A549 (cell line): Measurements from ENCODE around the gene TXNRD2. TPM values are rescaled to one million over a fixed set of nuclear protein-coding genes. Genes with fewer than 3 reads are reported as not detected.

Source experiments
- ATAC-seq, 2 experiments: fragments of 200-7000 bp in 1 of 2; fragments of >200 bp in 1 of 2; cut with Nextera tagmentation in 1 of 2; cut with Tn5 transposase in 1 of 2; 3 replicates each; pipeline versions ENCODE4 v1.8.0 to v1.9.1; 2018 to 2020; ENCODE audit warnings: mild to moderate bottlenecking in 1 of 2, moderate library complexity in 1 of 2
- CTCF ChIA-PET: fragments of 300-600 bp; sonication (Branson Sonifier 250); formaldehyde crosslinking; extraction: SDS; loops from one replicate; lab custom pipeline; 2021; ENCODE audit warnings: antibody characterized with exemption, inconsistent platforms; lab: Yijun Ruan, JAX
- POLR2A ChIA-PET: fragments of 350-600 bp; formaldehyde crosslinking; extraction: SDS; loops from one replicate; lab custom pipeline; 2021; ENCODE audit warnings: antibody characterized with exemption, inconsistent platforms; lab: Yijun Ruan, JAX
- DNase-seq, 2 experiments: peaks; one replicate each; pipeline versions ENCODE4 v3.0.0 to v3.0.0-alpha.2; 2011 to 2016; ENCODE audit warnings: low read depth in 1 of 2, low spot score in 1 of 2
- FAIRE-seq: peaks from 2 replicates; lab custom pipeline; 2011; peaks lifted over from hg19 to GRCh38; lab: Jason Lieb, UNC
- H3K27ac ChIP-seq, 2 experiments: fragments of >200 bp; sonication (Bioruptor Twin); formaldehyde crosslinking; 3 replicates each; pipeline ENCODE4 v1.5.1; 2016 to 2017
- H3K4me1 ChIP-seq: fragments of >200 bp; sonication (Bioruptor Twin); formaldehyde crosslinking; 3 replicates; pipeline ENCODE4 v1.6.1; 2016
- H3K4me2 ChIP-seq: fragments of >200 bp; sonication (Bioruptor Twin); formaldehyde crosslinking; 3 replicates; pipeline ENCODE4 v1.6.1; 2016
- H3K4me3 ChIP-seq: fragments of >200 bp; sonication (Bioruptor Twin); formaldehyde crosslinking; 3 replicates; pipeline ENCODE4 v1.5.1; 2016
- H3K9me3 ChIP-seq: fragments of >200 bp; sonication (Bioruptor Twin); formaldehyde crosslinking; 3 replicates; pipeline ENCODE4 v1.6.1; 2016
- CBX8 ChIP-seq: fragments of 200-600 bp; sonication (generic); IDR thresholded peaks from 2 replicates; pipeline ENCODE4 v1.6.1; 2016
- EHF ChIP-seq: fragments of 250-450 bp; sonication (Bioruptor Pico); IDR thresholded peaks from 2 replicates; pipeline ENCODE4 v1.5.0; 2020; ENCODE audit warnings: mild to moderate bottlenecking
- EHMT2 ChIP-seq: fragments of 200-600 bp; sonication (generic); IDR thresholded peaks from 2 replicates; pipeline ENCODE4 v1.6.1; 2016; ENCODE audit warnings: antibody characterized with exemption, low read depth, mild to moderate bottlenecking, moderate library complexity
- EP300 ChIP-seq, 2 experiments: fragments of >200 bp; sonication (Bioruptor Twin); formaldehyde crosslinking; IDR thresholded peaks; 2 replicates in 1 of 2; 3 replicates in 1 of 2; pipeline ENCODE4 v1.6.1; 2016 to 2017
- ESRRA ChIP-seq: fragments of 150-350 bp; IDR thresholded peaks from 2 replicates; pipeline ENCODE4 v1.6.1; 2014; ENCODE audit warnings: mild to moderate bottlenecking, low read length, borderline replicate concordance
- FOXS1 ChIP-seq: fragments of 250-450 bp; sonication (Bioruptor Pico); IDR thresholded peaks from 2 replicates; pipeline ENCODE4 v1.5.0; 2020; ENCODE audit warnings: mild to moderate bottlenecking, moderate library complexity
- HDAC2 ChIP-seq: fragments of 200-600 bp; sonication (generic); IDR thresholded peaks from 2 replicates; pipeline ENCODE4 v1.6.1; 2016
- HMGXB4 ChIP-seq: fragments of 250-450 bp; sonication (Bioruptor Pico); IDR thresholded peaks from 2 replicates; pipeline ENCODE4 v1.5.0; 2021; ENCODE audit warnings: mild to moderate bottlenecking, moderate library complexity, borderline replicate concordance
- HOXA7 ChIP-seq: fragments of 250-450 bp; sonication (Bioruptor Pico); IDR thresholded peaks from 2 replicates; pipeline ENCODE4 v1.5.0; 2020; ENCODE audit warnings: mild to moderate bottlenecking, moderate library complexity
- HOXB13 ChIP-seq: fragments of 250-450 bp; sonication (Bioruptor Pico); IDR thresholded peaks from 2 replicates; pipeline ENCODE4 v1.5.0; 2020; ENCODE audit warnings: low read depth, mild to moderate bottlenecking, moderate library complexity
- JUNB ChIP-seq: fragments of >200 bp; sonication (Bioruptor Twin); formaldehyde crosslinking; IDR thresholded peaks from 2 replicates; pipeline ENCODE4 v1.6.1; 2016
- MAZ ChIP-seq: fragments of 150-350 bp; IDR thresholded peaks from 2 replicates; pipeline ENCODE4 v1.6.1; 2014; ENCODE audit warnings: antibody characterized with exemption, low read depth, low read length, borderline replicate concordance
- NFE2L2 ChIP-seq: fragments of 150-350 bp; conservative IDR thresholded peaks from 2 replicates; pipeline ENCODE4 v1.6.1; 2014; ENCODE audit warnings: low read length
- POLR2AphosphoS2 ChIP-seq: conservative IDR thresholded peaks from 2 replicates; pipeline ENCODE4 v1.6.1; 2012; ENCODE audit warnings: low read length, improper control_type of control experiment, inconsistent platforms
- RCOR1 ChIP-seq: fragments of 150-350 bp; IDR thresholded peaks from 2 replicates; pipeline ENCODE4 v1.6.1; 2014; ENCODE audit warnings: antibody characterized with exemption, low read length, low read depth
- USF2 ChIP-seq: fragments of 450-650 bp; IDR thresholded peaks from 2 replicates; pipeline ENCODE4 v1.6.1; 2014; ENCODE audit warnings: antibody characterized with exemption
- ZFP36 ChIP-seq: fragments of 450-650 bp; IDR thresholded peaks from 2 replicates; pipeline ENCODE4 v1.6.1; 2014; ENCODE audit warnings: borderline replicate concordance; ENCODE audit not compliant: partially characterized antibody
- ZNF302 ChIP-seq: fragments of 250-450 bp; sonication (Bioruptor Pico); IDR thresholded peaks from 2 replicates; pipeline ENCODE4 v1.9.0; 2021; ENCODE audit warnings: inconsistent platforms, mild to moderate bottlenecking, moderate library complexity
- WGBS: methylation state at CpG from one replicate; pipeline ENCODE4 v1.1.6; 2017; ENCODE audit errors: missing lambda C conversion rate; 5-methylcytosine and 5-hydroxymethylcytosine counted together
- polyA plus RNA-seq, 4 experiments: library from polyadenylated mRNA; depleted of rRNA in 3 of 4; stranded (reverse); fragments of >200 nt; fragmentation: RNase III in 1 of 4; extraction: RNeasy Plus Mini Kit Qiagen cat#74134 plus additional on column Dnase treatment in 1 of 4; gene quantifications; 2 replicates in 3 of 4; 3 replicates in 1 of 4; pipeline ENCODE4 v1.2.3, GENCODE V29; 2011 to 2017
- TF ChIP-seq, protein P1 (sequence below): IDR thresholded peaks from 2 replicates; pipeline ENCODE4 v1.6.1; 2012; ENCODE audit warnings: low read depth, borderline replicate concordance
- TF ChIP-seq, protein P2 (sequence below): fragments of >200 bp; sonication (Bioruptor Twin); formaldehyde crosslinking; IDR thresholded peaks from 3 replicates; pipeline ENCODE4 v1.6.1; 2016
- TF ChIP-seq, protein P3 (sequence below): IDR thresholded peaks from 2 replicates; pipeline ENCODE4 v1.6.1; 2012

Gene TXNRD2
- polyA plus RNA-seq, 2 of the 4 experiments (the other 2 are of a cell fraction): 16.3 to 25.6 TPM

- Histone ChIP-seq H3K27ac (peak overlapping the region in 1 of 2 experiments; percentile 62; a peak in 3 of 6 replicates), H3K4me2 (0 out of 3 replicates have a peak overlapping the region, but pooled peaks have one; percentile 30)
- POLR2A ChIA-PET: no interaction called here
- no peak for TF ChIP-seq NFE2L2
- TF ChIP-seq, all 56 proteins: peak for 0
- ATAC-seq: no peak
- WGBS: 48% methylated on average over 2 of the region's 20 CpGs
- H3K4me1 ChIP-seq: peaks cover 14% of the 10 kb centered on the region
- FAIRE-seq: no peak
- no peaks in the 10 kb centered on the region for H3K9me3 ChIP-seq
- DNase-seq: no peak
- CTCF ChIA-PET: interaction anchor here (0.8 to 4.2 kb wide), 4 partner anchors 19 to 160 kb away, joined by 3 to 23 read pairs (median 4); no protein-coding TSS in a partner anchor
- no peak overlapping the region for H3K4me3 ChIP-seq
Measured at GRCh38 chr22:19890502-19891316, 50.9 kb downstream of the TXNRD2 start.

DNA sequence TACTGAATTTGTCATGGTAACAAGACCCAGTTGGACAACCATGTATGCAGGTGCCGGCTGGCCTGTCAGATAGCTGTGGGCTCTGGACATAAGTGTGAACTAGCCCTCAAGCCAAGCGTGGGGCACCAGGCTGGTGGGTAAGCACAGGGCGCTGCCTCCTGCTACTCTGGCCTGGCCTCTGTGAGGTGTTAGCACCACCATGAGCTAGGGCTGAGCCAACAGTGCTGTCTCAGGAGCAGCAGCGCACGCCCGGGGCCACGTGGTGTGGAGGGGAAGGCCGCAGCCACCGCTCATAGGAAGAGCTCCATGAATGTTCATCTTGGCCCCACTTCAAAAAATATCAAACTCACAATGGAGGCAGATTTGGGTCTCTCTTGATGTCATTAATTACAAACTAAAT lies 51.7 kb downstream of the TXNRD2 start:
- TF ChIP-seq RCOR1 (no peak), HDAC2 (no peak), USF2 (no peak), HMGXB4 (CRISPR knock-in tag) (no peak), JUNB (no peak), ZNF302 (CRISPR knock-in tag) (no peak), EHMT2 (no peak), HOXA7 (CRISPR knock-in tag) (no peak), POLR2AphosphoS2 (no peak)
- TF ChIP-seq, protein P1, sequence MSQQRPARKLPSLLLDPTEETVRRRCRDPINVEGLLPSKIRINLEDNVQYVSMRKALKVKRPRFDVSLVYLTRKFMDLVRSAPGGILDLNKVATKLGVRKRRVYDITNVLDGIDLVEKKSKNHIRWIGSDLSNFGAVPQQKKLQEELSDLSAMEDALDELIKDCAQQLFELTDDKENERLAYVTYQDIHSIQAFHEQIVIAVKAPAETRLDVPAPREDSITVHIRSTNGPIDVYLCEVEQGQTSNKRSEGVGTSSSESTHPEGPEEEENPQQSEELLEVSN: no peak
- TF ChIP-seq, protein P2, sequence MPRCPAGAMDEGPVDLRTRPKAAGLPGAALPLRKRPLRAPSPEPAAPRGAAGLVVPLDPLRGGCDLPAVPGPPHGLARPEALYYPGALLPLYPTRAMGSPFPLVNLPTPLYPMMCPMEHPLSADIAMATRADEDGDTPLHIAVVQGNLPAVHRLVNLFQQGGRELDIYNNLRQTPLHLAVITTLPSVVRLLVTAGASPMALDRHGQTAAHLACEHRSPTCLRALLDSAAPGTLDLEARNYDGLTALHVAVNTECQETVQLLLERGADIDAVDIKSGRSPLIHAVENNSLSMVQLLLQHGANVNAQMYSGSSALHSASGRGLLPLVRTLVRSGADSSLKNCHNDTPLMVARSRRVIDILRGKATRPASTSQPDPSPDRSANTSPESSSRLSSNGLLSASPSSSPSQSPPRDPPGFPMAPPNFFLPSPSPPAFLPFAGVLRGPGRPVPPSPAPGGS: no peak
- TF ChIP-seq, protein P3, sequence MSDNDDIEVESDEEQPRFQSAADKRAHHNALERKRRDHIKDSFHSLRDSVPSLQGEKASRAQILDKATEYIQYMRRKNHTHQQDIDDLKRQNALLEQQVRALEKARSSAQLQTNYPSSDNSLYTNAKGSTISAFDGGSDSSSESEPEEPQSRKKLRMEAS: no peak
- peaks cover 14% of the 10 kb centered on the region for H3K4me1 ChIP-seq
- H3K9me3 ChIP-seq: no peaks in the 10 kb centered on the region
- ChIA-PET CTCF (interaction anchor here (0.8 to 4.2 kb wide), 3 partner anchors 20 to 159 kb away, joined by 3 to 23 read pairs (median 4); no protein-coding TSS in a partner anchor), POLR2A (no interaction called here)
- no peak overlapping the region for H3K27ac ChIP-seq
- 97% methylated on average over 9 of the region's 9 CpGs for WGBS
- ATAC-seq (no peak), DNase-seq (no peak), FAIRE-seq (no peak)
- no peak overlapping the region for H3K4me2 ChIP-seq
- H3K4me3 ChIP-seq: no peak overlapping the region

DNA sequence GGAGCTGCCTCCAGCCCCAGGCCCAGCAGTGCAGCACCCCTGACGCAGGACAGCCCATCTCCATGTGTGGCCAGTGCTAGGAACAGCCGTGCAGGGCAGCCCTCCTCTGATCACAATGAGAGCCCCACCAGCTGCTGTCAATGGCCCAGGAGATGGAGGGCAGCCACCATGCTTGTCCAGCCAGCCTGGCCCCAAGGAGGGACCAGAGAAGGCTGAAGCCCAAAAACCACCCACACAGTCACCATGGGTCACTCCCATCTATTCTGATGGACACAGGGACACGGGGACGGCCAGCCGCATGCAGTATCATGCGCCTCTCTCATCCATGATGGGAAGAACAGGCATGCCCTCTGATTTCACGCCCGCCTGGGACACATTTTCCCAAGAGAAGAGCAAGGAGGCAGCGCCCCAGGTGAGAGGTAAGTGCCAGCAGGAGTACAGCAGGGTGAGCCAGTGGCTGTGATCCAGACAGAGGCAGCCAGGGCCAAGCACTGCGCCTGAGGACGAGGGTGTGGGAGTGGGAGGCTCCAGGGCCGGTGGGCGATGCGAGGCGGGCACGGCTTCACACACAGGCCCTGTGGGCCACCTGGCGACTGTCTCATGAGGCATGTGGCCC lies 53.4 kb downstream of the TXNRD2 start:
- TF ChIP-seq HOXB13 (CRISPR knock-in tag) (no peak), ESRRA (no peak), MAZ (no peak), EHMT2 (no peak), FOXS1 (CRISPR knock-in tag) (no peak), ZFP36 (no peak), EP300 (IDR thresholded peaks at IDR 0.05) (no peak), CBX8 (no peak), EHF (CRISPR knock-in tag) (no peak)
- TF ChIP-seq, all 56 proteins: peak for 0
- 96% methylated on average over 8 of the region's 17 CpGs for WGBS
- ChIA-PET POLR2A (no interaction called here), CTCF (interaction anchor here (1.1 to 4.2 kb wide), 3 partner anchors 132 to 158 kb away, joined by 3 to 25 read pairs (median 23); no protein-coding TSS in a partner anchor)
- DNase-seq (no peak), FAIRE-seq (no peak), ATAC-seq (no peak)
- no peak overlapping the region for H3K27ac ChIP-seq
- H3K4me1 ChIP-seq: peaks cover 14% of the 10 kb centered on the region
- H3K4me3 ChIP-seq: no peak overlapping the region
- no peaks in the 10 kb centered on the region for H3K9me3 ChIP-seq
- no peak overlapping the region for H3K4me2 ChIP-seq
